Stimulated activated CD4-positive, alpha-beta T cell treated with anti-CD3 and anti-CD28 coated beads, Interleukin-12 subunit alpha, Interleukin-12 subunit beta, amount 100 ng/mL, for 48 hours (primary cell): ENCODE results near the gene SLC40A1.

Source experiments
- DNase-seq, 3 donors: peaks; one replicate each; pipeline ENCODE4 v3.0.0-alpha.2; 2020; ENCODE audit warnings: low read depth in 2 of 3, low spot score in 1 of 3

SLC40A1 gene

DNA sequence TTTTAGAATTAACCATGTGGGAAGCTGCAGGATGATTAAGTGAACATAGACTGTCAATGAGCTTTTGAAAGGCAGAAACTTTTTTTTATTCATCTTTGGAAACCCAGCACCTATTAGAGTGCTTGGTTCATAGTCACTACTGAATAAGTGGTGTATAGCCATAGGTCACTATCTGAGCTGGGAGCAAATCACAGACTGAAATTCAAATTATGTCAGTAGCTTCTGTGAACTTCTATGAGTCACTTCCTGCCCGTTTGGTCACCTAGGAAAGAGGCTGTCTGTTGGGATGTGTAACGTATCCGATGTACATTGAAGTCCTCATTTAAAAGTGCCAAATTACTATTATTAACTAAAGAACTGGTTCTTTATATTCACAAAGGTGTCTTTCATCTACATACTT, 20.5 kb upstream of the SLC40A1 start:
- no peak for DNase-seq

DNA sequence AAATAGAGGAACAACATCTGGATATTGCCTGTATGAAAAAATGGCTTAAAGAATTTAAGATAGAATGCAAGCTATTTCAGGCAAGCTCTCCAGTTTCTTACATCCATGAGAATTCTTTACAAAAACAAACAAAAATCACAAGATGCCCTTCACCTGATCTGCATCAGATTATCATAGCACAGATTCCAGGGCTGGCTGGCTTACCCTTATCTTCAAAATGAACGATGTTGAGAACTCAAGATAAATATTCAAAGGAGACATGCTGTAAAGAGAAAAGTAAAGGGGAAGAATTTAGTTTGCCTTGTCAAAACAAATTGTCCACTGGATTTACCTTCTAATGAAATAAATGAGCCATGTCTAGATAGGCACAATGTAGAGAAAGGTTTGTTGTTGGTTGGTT, 18.7 kb upstream of the SLC40A1 start:
- DNase-seq = no peak

DNA sequence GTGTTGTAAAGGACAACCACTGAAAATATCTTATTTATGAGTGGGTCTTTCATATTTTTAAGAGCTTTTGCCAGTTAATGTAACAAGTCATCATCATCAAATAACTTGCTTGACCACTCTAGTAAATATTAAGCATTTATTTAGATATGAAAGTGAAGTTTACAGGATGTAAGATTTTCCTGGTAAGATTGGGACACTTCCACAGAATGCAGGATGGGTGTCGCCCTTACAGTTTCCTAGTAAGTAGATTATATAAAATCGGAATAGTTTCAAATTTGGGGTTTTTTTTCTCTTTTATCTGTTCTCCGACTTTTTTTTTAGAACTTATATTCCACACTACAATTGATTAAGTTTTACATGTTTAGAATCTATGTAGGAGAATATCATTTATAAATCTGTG, 14.8 kb upstream of the SLC40A1 start:
- DNase-seq = no peak

DNA sequence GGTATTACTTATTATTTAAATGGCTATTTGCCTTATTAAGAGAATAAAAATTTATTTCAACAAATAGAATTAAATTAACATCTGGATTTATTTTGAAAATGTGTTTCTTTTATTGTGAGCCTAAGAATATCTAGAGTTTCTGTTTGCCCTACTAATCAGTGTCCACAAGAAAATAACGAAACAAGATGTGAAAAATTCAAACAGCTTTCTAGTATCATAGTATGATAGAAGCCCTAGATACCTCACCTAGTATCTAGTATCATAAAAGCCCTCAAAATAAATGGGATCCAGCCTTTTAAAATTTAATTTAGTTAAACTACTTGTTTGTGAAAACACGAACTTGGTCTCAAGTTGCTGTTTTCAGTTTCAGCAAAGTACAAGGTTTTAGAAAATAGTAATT, 13.7 kb upstream of the SLC40A1 start:
- DNase-seq = no peak

DNA sequence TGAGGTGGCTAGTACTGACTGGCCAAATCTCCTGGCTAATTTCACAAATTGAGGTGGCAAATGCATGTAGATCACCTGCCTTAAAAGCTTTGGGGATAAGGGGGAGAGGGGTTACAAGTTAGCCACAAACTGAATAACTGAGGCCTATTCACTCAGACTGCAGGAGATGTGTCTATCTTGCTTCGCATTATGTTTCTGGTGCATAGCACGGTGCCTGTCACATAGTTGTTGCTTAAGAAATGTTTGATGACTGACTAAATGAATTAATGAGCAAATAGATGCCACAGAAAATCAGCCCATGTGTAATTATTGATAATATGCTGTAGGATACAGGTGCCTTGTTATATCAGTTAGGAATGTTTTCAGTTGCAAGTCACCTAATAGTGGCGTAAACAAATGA, 12.5 kb upstream of the SLC40A1 start:
- no peak for DNase-seq

DNA sequence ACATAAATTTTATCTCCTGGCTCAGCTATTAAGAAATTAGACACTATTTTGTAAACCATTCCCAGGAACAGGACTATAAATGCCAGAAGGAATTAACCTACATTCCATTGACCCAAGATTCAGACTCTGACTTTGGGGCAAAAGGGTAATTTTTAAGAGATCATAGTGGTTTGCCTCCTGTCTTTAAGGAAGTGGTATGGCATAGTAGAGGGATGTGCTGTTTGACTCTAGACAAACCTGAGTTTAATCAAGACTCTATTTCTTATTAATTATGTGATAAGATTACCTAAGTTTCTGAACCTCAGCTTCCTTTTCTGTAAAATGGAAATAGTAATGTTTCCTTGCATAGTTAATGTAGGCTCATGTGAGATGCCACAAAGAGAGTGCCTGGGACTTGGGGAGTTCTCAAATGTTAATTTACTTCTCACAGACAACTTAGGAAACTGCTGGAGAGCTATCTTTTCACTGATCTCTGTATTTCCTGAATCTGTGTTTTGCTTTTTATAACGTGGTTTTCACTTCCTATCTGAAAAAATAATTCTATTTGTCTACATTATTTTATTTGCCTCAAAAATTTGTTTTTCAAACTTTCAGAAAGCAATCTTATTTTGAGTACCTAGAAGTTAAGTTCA, 11.9 kb upstream of the SLC40A1 start:
- no peak for DNase-seq

DNA sequence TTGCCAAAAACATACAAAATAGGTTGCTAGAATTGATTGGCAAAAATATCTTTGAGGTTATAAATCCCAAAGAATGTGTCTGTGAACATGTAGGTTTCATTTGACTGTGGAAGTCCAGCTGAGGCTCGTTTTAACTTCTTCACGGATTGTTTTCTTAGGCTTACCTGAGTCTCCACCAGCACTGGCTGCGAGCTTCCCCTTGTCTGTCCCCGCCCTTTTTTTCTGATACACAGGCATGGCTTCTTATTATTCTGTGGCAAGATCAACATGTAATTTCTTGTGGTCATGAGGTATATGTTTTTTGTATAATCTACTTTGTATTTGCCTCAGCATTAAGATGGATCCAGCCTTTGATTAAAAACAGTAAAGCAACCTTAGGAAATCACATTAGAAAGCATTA, 7.2 kb upstream of the SLC40A1 start:
- DNase-seq = no peak

DNA sequence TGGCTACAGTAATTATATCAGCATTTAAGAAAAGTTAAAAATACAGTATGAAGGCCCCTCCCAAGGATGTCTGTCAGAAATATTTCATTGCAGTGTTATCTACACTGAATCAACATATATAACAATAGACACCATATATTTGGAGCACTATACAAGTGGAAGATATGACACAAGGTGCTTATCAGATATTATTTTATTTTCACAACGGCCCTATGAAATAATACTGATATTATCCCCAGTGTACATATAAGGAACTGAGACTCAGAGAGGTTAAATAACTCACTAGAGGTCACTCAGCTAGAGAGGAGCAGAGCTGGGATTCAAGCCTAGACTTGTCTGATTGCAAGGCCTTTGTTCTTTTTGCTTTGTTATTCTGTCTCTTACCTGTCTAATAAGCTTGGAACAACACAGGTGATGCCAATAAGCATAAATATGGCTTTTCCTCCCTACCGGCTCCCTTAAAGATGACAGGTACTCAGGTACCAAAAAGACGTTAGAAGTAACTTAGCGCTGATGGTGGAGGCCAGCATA, 4.7 kb upstream of the SLC40A1 start:
- no peak for DNase-seq

DNA sequence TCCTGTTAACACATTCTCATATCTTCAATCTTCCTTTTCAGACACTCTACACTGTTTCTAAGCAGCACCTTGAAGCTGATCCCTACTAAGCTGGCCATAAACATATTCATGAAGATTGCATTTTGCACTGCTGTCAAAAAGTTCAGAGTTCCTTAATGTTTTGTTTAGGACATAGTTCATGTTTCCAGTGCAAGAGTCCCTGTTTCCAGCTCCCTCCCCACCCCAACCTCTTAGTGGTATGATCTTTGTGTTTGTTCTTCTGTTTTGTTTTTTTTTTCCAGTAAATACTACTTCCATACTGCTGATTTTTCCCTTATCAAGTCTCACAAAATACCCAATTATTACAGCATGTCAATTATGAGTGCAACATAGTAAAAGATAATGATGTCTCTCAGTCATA, 4.1 kb upstream of the SLC40A1 start:
- DNase-seq = no peak

DNA sequence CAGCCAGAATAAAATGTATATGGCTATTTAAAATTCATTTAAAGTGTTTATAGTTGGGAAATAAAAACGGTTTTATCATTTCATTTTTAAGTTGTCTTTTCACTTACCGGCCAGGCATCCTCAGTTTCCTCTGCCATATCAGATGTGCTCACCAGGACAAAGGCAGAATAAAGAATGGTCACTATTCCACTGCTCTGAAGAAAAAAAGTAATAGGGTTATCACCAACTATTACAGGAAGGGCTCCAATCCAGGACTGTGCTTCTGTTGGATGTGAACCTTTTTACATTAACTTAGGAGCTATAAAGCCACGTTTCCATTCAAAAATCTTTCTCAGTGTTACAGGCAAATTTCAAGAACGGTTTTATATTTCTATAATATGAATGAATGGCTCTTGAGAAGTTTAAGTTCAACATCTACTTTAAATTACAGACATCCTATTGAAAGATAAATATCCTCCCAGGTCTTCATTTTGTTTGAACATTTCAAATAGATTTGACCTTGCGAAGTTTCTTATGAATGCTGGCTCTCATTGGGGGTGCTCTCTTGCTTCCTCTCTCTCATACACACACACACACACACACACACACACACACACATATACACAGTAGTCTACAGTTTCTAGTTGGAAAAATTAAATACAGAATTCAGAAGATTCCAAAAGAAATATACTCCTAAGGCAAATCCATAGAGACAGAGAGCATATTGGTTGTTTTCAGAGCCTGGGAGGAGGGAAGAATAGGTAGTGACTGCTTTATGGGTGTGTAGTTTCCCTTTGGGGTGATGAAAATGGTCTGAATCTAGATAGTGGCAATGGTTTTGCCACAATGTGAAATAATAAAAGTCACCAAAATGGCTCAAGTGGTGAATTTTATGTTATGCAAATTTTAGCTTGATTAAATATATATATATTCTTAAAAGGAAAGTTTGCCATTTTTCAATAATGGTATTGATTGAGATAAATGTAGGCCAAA, 2.9 kb upstream of the SLC40A1 start:
- no peak for DNase-seq

DNA sequence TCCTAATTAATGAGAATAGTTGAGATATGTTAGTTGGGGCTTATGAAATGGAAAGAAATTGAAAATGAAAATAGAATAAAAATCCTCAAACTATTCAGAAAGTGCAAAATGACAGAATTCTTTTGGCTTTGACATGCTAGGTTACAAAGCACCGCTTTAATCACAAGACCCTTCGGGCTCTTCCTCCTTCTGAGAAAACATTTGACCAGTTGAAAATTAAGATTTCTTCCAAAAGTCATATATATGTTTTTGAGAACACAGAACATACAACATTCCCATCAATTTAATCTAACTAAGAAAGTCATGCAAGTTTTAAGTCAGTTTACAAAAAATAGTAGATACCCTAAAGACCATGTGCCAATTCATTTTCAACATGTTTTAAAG, 2.2 kb upstream of the SLC40A1 start:
- no peak for DNase-seq

DNA sequence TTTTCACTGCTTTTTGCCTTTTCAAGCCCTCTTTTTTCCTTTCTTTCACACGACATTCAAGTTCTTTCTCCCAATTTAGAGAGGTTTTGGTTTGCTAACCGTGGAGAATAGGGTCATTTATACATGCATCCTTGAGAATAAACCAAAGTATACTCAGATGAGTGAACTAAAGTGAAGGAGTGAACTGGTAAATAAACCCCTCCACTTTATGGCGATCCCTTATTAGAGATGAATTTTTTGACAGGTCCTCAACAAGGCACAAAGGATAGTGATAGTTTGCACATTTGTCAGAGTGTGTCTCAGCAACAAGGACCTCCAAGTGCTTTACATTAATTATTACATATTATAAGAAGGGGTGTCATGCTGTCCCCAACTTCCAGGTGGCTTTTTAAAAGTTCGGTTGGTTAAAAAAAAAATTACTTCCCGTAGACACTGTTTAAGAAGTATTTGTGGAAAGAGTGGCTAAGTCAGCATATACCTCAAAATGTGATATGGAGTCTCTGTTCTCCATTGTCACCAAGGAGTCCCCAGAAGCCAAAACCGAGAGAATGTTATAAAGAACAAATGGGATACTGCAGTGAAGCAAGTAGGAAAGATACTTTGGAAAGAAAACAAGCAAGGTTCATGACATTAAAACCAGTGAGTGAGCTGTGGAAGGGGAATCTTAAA, 1.7 kb upstream of the SLC40A1 start:
- DNase-seq = no peak

DNA sequence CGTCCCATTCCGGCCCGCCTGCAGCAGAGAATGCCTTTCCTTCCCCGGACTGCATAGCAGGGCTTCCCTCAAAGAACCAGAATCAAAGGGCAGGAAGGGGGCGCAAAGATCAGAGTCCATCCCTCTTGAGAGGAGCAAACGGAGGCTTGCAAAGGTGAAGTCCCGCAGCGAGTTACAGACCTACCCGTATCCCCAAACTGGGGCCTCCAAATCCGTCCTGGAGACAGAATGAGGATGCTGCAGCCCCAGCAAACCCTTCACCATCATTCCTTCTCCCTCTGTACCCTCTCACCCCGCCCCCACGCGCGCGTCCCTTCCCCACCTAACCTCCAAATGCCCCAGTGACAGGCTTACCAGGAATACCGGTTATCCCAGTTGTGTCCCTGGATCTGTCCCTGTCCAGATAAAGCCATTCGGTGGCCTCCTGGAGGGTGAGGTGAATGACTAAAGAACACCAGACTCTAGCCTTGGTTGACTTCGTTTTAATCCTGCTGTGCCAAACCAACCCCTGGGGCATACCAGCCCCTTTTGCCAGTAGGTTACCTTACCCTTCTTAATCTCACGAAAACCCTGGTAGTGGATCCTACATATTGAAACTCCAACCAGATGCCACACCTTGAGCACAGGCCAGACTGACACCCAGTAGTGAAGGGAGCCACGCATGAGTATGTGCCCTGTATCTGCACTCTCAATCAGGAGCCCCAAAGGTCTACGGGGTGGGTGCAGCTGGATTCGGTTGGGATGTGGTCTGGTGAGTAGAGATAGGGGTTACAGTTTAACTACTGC, 961 bp upstream of the SLC40A1 start:
- no peak for DNase-seq

DNA sequence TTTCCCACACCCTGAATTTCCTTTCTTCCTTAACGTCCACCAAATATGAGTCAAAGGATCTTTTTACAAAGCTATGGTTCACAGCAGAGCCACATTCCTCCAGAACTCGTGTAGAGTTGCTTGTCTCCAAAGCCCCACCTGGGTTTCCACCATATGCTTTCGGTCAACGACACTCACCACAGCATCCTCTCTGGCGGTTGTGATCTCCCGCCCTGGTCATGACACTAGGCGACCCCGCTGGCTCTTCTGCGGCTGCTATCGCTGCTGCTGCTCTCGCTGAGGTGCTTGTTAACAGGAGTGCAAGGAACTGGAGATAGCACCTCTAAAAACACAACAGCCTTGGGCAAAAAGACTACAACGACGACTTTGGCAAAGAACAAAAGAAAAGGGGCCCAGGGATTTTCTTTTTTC, 340 bp downstream of the SLC40A1 start:
- DNase-seq = peak in 1 of 3 donors; percentile 17

DNA sequence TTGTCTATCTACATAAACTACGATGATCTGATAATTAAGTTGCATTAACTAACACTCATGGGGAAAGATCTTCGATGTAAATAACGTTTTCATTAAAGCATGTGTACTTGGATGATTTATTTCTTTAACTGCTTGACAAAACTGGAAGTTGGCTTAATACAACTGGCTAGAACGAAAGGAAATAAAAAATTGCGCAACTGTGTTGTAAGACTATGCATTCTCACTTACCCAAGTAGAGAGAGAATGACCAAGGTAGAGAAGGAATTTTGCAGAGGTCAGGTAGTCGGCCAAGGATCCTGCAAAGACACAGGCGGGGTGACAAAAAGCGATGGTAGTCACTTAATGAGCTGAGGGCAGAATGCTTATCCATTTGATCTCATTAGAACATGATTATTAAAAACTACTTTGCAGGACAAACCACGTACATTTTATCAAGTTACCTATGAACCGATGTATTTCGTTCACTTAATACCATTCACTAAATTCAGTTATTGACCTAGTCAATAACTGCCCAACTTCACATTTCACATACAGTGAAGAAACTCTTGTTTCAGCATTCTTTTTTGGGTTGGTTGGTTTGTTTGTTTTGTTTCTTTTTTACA, 900 bp downstream of the SLC40A1 start:
- DNase-seq = no peak

DNA sequence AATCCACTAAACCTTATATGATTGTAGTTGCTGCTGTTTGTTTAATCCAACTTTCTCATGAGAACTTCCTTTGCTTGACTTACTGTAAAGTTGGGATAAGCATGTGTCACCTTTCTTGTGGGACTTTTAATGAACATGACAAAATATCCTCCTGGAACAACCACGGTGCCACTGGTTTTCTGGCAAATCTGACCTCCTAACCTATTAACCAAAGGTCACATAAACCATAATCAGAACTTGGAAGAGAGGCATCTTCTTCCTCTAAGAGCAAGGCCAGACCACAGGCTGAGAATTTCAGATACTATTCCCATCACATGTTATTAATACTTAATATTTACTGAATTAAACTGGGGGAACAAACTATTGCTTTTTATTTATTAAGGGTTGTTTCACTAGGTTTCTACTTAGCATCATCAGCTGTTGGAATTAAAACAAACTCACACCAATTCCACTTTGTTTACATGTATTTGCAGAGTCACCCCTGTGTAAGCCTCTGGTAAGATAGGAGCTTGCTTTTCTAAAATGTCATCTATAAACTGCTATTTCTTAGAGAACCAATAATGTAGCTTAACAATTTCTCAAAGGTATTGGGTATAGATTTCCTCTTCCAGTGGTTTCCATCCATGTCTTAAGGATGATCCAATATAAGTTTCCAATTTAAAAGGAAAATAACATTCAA, 2.2 kb downstream of the SLC40A1 start:
- DNase-seq = no peak

DNA sequence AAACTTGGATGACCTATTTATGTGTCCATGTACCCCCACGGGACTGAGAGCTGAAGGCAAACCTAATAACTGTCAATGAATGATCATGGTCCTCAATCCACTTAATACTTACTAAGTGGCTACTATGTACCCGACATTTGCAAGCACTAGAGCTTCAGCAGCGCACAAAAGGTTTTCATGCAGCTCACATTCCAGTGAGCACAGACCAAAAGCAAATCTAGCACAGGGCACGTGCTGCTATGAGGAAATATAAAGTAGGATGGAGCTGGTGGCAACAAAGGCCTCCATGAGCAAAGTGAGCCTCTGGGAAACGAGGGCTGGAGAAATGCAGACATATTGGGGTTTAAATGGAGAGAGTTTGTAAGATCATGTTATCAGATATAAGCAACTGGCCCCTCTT, 3.5 kb downstream of the SLC40A1 start:
- DNase-seq = no peak

DNA sequence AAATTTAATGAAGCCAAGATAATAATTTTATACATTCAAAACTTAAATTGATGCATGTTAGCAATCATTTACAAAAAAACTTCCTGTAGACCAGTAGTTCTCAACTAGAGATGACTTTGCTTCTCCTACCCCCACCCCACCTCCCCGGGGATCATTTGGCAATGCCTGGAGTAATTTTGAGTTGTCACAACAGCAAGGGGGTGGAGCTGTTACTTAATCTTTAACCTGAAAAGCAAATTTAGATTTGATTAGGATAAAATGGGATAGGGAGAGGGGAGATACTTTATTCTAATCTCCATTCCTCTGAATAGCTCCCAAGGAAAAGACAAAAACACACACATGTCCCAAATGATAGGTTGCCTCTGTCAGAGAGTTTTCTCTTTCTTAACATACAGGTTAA, 4.2 kb downstream of the SLC40A1 start:
- DNase-seq = no peak

DNA sequence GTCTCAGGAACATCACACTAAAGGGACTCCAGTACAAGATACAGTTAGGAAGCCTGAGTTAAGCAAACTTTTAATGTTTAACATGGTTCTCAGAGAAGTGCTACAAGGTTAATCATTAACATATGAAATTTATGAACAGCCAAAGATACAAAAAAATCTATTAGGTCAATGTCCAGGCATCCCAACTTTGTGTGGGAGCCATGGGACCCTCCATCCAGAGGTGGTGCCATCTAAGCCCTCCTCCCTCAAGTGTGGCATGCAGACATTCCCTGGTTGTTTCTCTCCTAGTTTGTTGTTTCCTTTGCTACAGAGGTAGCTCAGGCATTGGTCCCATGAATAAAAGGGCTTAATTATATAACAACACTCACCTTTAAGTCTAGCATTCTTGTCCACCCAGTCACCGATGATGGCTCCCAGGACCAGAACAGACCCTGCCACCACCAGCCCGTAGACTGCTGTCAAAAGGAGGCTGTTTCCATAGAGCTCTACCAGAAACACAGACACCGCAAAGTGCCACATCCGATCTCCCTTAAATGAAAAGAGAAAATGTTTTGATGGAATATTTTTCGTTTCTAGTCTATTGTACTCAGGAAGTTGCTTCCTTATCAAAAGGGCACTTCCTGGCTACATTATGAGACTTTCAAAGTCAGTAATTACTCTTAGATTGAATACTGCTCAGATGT, 5.7 kb downstream of the SLC40A1 start:
- no peak for DNase-seq
